GM20431 (cell line): Measurements from ENCODE around the gene TUBB.

Experiments
- in situ Hi-C: fragments of 300-500 bp; cut with MseI, MboI; formaldehyde crosslinking; loops from one replicate; pipeline ENCODE4 v1.15.0; 2020; ENCODE audit warnings: low sequenced_read_pairs; ENCODE audit not compliant: unreplicated experiment

Gene TUBB

DNA sequence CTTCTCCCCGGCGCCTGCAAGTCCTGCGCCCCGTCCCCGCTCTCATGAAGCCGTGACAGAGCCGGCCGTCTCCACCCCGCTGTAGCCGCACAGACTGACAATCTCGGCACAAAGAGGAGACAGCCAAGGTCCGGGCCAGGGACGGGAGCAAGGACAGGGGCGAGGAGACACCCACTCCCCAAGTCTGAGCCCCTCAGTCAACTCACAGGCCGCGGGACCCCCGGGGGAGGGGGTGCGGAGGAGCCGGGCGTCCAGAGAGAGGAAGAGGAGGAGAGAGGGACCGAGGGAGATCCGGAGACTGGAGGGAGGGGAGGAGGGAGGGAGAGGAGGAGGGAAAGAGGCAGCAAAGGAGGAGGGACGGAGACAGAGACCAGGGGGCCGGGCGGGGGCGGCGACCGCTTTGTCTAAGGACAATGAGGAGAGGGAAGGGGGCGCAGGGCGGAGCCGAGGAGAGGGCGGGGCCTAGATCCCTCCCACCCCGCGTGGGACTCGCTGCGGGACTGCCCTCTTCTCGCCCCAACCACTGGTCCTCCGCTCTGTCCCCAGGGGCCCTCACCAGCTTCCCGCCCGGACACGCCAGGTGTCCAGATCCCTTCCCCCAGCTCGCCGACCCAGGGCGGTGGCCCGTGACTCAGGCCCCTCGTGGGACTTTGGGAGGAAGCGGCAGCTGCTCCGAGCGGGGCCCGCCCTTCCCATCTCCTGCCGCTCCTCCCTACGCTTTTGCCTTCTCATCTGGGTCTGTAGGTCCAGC lies 33.1 kb upstream of the TUBB start:
- in situ Hi-C loops: no loop called here

DNA sequence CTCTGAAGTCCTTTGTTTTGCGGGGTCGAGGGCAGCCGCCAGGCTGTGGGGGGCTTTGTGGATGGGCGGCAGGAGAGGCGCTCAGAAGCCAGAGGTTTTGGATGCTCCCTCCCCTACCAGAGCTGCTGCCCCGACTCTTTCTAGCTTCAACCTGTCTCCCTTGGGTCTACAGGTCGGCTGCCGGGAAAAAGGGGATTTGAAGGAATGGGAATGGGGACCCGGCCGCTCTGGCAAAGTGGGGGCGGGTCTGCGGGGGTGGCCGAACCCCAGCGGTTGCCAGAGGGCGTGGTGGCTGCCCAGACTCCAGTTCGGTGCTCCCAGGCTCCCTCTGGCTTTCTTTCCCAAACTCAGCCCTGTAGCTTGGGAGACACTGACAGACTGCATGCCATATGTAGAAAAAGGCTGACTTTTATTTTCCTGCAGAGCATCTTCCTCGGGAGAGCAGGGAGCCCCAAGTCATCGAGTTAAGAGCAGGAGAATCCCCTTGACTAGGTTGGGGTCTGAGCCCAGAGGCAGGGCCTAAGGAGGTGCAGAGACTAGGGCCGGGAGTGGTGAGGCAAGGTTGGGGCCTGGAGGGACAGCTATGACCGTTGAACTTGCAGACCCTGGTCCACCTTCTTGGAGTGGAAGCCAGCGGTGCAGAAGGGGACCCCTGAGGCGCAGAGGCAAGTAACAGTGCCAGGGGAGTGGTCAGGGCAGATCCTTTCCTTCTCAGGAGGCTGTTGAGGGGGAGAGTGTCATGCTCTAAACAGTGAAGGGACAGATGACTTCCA lies 32.3 kb upstream of the TUBB start:
- in situ Hi-C loops: no loop called here

DNA sequence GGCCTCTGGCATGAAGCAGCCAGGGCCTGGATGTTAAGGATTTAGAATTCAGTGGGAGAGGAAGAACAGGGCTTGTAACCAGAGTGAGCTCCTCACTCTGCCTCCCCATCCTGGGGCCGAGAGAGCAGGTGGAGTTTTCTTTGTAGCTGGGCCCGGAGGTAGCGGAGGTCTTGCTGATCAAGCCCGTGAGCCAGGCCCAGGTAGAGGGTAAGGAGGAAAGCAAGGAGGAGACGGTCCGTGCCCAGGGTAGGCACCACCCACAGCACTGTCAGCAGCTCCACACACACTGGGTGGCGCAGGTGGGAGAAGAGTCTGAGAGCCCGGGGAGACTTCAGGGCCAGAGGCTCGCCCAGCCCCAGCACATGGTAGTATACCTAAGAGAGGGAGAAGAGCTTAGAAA lies 31.6 kb upstream of the TUBB start:
- in situ Hi-C loops: no loop called here

GRCh38 chr6:30689022-30689865 lies 30.9 kb upstream of the TUBB start:
- in situ Hi-C loops: no loop called here

- in situ Hi-C loops: no loop called here
Measured at GRCh38 chr6:30689985-30690384, 30.2 kb upstream of the TUBB start.

- in situ Hi-C loops: no loop called here
Measured at GRCh38 chr6:30690403-30691207, 29.5 kb upstream of the TUBB start, which contains the start of gene NRM. Gene NRM, minus strand, starts transcription at chr6:30690984. Its CDS starts 10 bp downstream, at chr6:30690974.

GRCh38 chr6:30691208-30691847 lies 28.8 kb upstream of the TUBB start:
- in situ Hi-C loops: no loop called here

- in situ Hi-C loops: no loop called here
Measured at GRCh38 chr6:30696432-30696831, 23.7 kb upstream of the TUBB start.

- in situ Hi-C loops: no loop called here
Measured at GRCh38 chr6:30700340-30700739, 19.8 kb upstream of the TUBB start.

DNA sequence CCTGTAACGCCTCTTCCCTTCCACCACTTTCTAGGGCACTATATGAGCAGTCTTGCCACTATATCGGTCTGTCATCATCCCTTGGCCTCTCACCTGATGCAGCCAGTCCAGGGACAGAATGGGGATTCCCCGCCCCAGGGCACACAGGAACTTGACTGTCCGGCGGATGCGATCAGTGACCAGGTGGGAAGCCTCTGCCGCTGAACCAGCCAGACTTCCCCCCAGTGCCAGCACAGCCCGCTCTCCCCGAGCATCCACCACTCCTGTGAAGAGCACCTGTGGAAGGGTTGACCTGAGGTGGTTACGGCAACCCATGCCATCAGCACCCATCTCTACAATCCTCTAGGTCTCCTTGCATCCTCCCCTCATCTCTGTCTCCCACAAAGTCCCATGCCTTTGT lies 17.1 kb upstream of the TUBB start:
- in situ Hi-C loops: no loop called here

DNA sequence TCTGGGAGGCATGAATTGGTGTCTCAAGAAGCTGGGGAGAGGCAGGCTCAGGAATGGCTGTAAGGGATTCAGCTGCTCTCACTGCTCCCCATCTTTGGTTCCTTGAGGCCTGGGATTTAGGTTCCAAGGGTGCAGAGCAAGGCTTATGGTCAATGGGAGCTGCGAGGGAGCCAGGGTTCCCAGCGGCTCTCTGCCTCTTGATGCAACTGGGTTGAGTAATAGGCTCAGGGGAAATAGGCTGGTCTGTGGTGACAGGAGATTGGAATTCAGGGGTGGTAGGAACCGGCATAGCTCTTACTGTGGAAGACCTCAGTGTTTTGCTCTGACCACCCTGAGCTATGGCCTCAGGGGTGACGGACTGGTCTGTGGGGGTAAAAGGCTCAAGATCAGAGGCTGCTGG lies 16.3 kb upstream of the TUBB start:
- in situ Hi-C loops: no loop called here

- in situ Hi-C loops: no loop called here
Measured at GRCh38 chr6:30705620-30706019, 14.5 kb upstream of the TUBB start.

GRCh38 chr6:30707281-30707850 lies 12.8 kb upstream of the TUBB start:
- in situ Hi-C loops: no loop called here

DNA sequence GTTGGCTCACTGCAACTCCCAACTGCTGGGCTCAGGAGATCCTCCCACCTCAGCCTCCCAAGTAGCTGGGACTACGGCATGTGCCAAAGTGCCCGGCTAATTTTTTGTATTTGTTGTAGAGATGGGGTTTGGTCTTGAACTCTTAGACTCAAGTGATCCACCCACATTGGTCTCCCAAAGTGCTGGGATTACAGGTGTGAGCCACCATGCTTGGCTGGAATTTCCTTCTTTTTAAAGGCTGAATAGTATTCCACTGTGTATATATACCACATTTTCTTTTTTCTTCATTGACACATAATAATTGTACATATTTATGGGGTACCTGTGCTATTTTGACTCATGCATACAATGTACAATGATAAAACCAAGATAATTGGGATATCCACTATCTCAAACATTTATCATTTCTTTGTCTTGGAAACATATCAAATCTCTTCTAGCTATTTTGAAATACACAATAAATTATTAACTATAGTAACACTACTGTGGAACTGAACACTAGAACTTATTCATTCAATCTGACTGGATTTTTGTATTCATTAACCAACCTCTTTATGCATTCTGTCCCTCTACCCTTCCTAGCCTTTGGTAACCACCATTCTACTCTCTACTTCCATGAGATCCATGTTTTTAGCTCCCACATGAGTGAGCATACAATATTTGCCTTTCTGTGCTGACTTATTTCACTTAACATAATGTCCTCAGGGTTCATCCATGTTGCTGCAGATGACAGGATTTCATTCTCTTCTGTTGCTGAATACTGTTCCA lies 10.9 kb upstream of the TUBB start:
- in situ Hi-C loops: no loop called here

- in situ Hi-C loops: no loop called here
Measured at GRCh38 chr6:30711758-30712380, 8.3 kb upstream of the TUBB start.

DNA sequence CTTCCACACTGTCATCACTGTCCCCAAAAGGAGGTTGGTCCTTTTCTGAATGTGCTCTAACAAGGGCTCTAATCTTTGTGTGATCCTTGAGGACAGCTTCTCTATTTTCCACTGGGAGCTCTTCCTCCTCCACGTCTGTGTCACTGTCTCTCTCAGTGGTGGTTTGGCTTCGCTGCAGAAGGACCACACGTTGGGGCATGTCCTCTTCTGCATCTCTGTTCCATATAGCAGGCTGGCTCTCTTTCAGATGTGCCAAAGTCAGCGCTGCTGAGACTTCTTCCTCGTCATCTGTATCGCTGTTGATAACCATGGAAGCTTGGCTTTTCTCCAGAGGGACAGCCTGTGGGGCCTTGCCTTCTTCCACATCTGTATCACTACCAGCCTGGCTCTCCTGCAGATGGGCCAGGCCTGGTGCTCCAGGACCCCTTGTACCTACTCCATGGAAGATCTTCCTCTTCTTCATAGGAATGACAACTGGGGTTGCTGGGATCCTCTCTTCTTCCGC lies 7.7 kb upstream of the TUBB start:
- in situ Hi-C loops: no loop called here

- in situ Hi-C loops: no loop called here
Measured at GRCh38 chr6:30714263-30714662, 5.9 kb upstream of the TUBB start.

DNA sequence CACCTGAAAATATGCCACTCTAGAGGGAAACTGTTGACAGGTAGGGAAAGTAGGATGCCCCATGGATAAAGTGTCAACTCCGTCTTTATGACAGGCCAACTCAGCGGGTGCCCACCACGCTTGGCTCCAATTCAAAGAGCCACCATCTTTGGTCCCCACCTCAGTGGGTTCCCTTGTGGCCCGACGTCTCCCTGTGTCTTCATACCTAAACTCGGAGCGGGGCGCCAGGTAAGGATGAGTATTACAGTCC lies 3.3 kb upstream of the TUBB start:
- in situ Hi-C loops: no loop called here
